AG09319 (cell line): ENCODE results near the gene PDE4D.

Source experiments
- DNase-seq: peaks from one replicate; pipeline ENCODE4 v3.0.0-alpha.2; 2010; ENCODE audit warnings: low read depth; ENCODE audit errors: extremely low read depth
- CTCF ChIP-seq: IDR thresholded peaks from 2 replicates; pipeline ENCODE4 v1.5.1; 2011; ENCODE audit warnings: low read depth, mild to moderate bottlenecking, inconsistent platforms, low read length, moderate library complexity

PDE4D gene

GRCh38 chr5:59301727-59302126 is 591.8 kb downstream of the PDE4D start:
- no peak for TF ChIP-seq CTCF
- DNase-seq = no peak

- DNase-seq = no peak
- no peak for TF ChIP-seq CTCF
Measured at GRCh38 chr5:59300930-59301329, 592.6 kb downstream of the PDE4D start.

- no peak for DNase-seq
- TF ChIP-seq CTCF = no peak
Measured at GRCh38 chr5:59299006-59299405, 594.5 kb downstream of the PDE4D start.

- no peak for DNase-seq
Measured at GRCh38 chr5:59296317-59297264, 596.9 kb downstream of the PDE4D start.

GRCh38 chr5:59293700-59294099 is 599.8 kb downstream of the PDE4D start:
- TF ChIP-seq CTCF = no peak
- DNase-seq = no peak

More at GRCh38 chr5:59296317-59297264, 596.9 kb downstream of the PDE4D start:
- no peak for TF ChIP-seq CTCF

- DNase-seq = no peak
- TF ChIP-seq CTCF = no peak
Measured at GRCh38 chr5:59291941-59292340, 601.6 kb downstream of the PDE4D start.

- no peak for DNase-seq
- no peak for TF ChIP-seq CTCF
Measured at GRCh38 chr5:59287884-59288283, 605.6 kb downstream of the PDE4D start.
